HG02938 (cell line): Measurements from ENCODE around the gene KIF18B.

ENCODE experiments used
- ATAC-seq: cut with Tn5 transposase; IDR thresholded peaks from one replicate; pipeline ENCODE4 v1.9.1; 2021; ENCODE audit warnings: mild to moderate bottlenecking, moderate library complexity; ENCODE audit not compliant: unreplicated experiment

KIF18B gene

GRCh38 chr17:44921122-44921882 is 26.3 kb downstream of the KIF18B start:
- no peak for ATAC-seq

GRCh38 chr17:44920565-44920940 is 27.0 kb downstream of the KIF18B start:
- ATAC-seq, result no peak

- peak; percentile 63 for ATAC-seq
These were observed 27.5 kb downstream of the KIF18B start for GRCh38 chr17:44919885-44920564.

GRCh38 chr17:44919411-44919810 is 28.2 kb downstream of the KIF18B start:
- ATAC-seq, result no peak

- no peak for ATAC-seq
These were observed 29.6 kb downstream of the KIF18B start for GRCh38 chr17:44918006-44918405.

- ATAC-seq, result no peak
These were observed 30.1 kb downstream of the KIF18B start for GRCh38 chr17:44917456-44917855.

- no peak for ATAC-seq
These were observed 30.8 kb downstream of the KIF18B start for GRCh38 chr17:44916781-44917241.

- ATAC-seq, result no peak
These were observed 31.5 kb downstream of the KIF18B start for GRCh38 chr17:44915862-44916780.

- ATAC-seq, result no peak
These were observed 32.2 kb downstream of the KIF18B start, which contains the start of gene GFAP for GRCh38 chr17:44915321-44915726. GFAP (minus strand) TSS chr17:44915500; CDS start chr17:44915486, 14 bp downstream.

- ATAC-seq, result no peak
These were observed 32.8 kb downstream of the KIF18B start for GRCh38 chr17:44914698-44915271.

GRCh38 chr17:44914148-44914547 is 33.4 kb downstream of the KIF18B start:
- no peak for ATAC-seq

- ATAC-seq, result no peak
These were observed 33.9 kb downstream of the KIF18B start for GRCh38 chr17:44913676-44914075.

- no peak for ATAC-seq
These were observed 34.6 kb downstream of the KIF18B start for GRCh38 chr17:44912763-44913544.

GRCh38 chr17:44911133-44912001 is 36.2 kb downstream of the KIF18B start:
- ATAC-seq, result no peak

- no peak for ATAC-seq
These were observed 37.1 kb downstream of the KIF18B start for GRCh38 chr17:44910231-44911106.

GRCh38 chr17:44909681-44910144 is 37.9 kb downstream of the KIF18B start:
- no peak for ATAC-seq

- no peak for ATAC-seq
These were observed 38.7 kb downstream of the KIF18B start for GRCh38 chr17:44908761-44909326.
